Inflammatory macrophage treated with lipopolysaccharide for 4 hours (primary cell): Measurements from ENCODE around the gene LMTK2.
"Not testable (repeated sequence)": the region's sequence is repeated elsewhere in the genome, so short reads cannot be mapped to it uniquely, and the experiment has no call there.

Experiments
- DNase-seq: peaks from one replicate; pipeline ENCODE4 v3.0.0-alpha.2; 2020

Gene LMTK2

GRCh38 chr7:98107313-98107721, 655 bp downstream of the LMTK2 start:
- peak; percentile 25 for DNase-seq

- no peak for DNase-seq
Observed at GRCh38 chr7:98110249-98111022, 3.8 kb downstream of the LMTK2 start.

- no peak for DNase-seq
Observed at GRCh38 chr7:98112077-98112476, 5.4 kb downstream of the LMTK2 start.

- DNase-seq, result no peak
Observed at GRCh38 chr7:98115746-98116525, 9.3 kb downstream of the LMTK2 start.

- no peak for DNase-seq
Observed at GRCh38 chr7:98116656-98117461, 10.2 kb downstream of the LMTK2 start.

- DNase-seq, result no peak
Observed at GRCh38 chr7:98119256-98119918, 12.7 kb downstream of the LMTK2 start.

GRCh38 chr7:98120559-98120958, 13.9 kb downstream of the LMTK2 start:
- no peak for DNase-seq

- not testable (repeated sequence) for DNase-seq
Observed at GRCh38 chr7:98121388-98121787, 14.7 kb downstream of the LMTK2 start.

GRCh38 chr7:98123365-98123696, 16.7 kb downstream of the LMTK2 start:
- no peak for DNase-seq

GRCh38 chr7:98125759-98126158, 19.1 kb downstream of the LMTK2 start:
- DNase-seq, result peak; percentile 74

- DNase-seq, result peak; percentile 6
Observed at GRCh38 chr7:98126311-98127142, 19.9 kb downstream of the LMTK2 start.

- DNase-seq, result no peak
Observed at GRCh38 chr7:98128346-98128745, 21.7 kb downstream of the LMTK2 start.

- DNase-seq, result no peak
Observed at GRCh38 chr7:98130959-98131358, 24.3 kb downstream of the LMTK2 start.

- DNase-seq, result peak; percentile 90
Observed at GRCh38 chr7:98133181-98133580, 26.5 kb downstream of the LMTK2 start.

- DNase-seq, result peak; percentile 39
Observed at GRCh38 chr7:98133621-98134303, 27.1 kb downstream of the LMTK2 start.

GRCh38 chr7:98134420-98135228, 28.0 kb downstream of the LMTK2 start:
- peak; percentile 42 for DNase-seq

GRCh38 chr7:98135984-98136383, 29.3 kb downstream of the LMTK2 start:
- DNase-seq, result no peak

- DNase-seq, result no peak
Observed at GRCh38 chr7:98136423-98136822, 29.8 kb downstream of the LMTK2 start.

- no peak for DNase-seq
Observed at GRCh38 chr7:98137134-98137825, 30.6 kb downstream of the LMTK2 start.

- peak; percentile 83 for DNase-seq
Observed at GRCh38 chr7:98137826-98138151, 31.1 kb downstream of the LMTK2 start.
